Lung (tissue), 12 donors: ENCODE results near the gene H3-3A. TPM values are rescaled to one million over a fixed set of nuclear protein-coding genes. Genes with fewer than 3 reads are reported as not detected.

Experiments used
- ATAC-seq: fragments of 200-7000 bp; cut with Tn5 transposase; one replicate; pipeline ENCODE4 v1.9.1; 2020; ENCODE audit warnings: moderate number of reproducible peaks; ENCODE audit not compliant: insufficient read depth, low FRiP score
- DNase-seq, 3 donors: peaks; one replicate each; pipeline ENCODE4 v3.0.0-alpha.2; 2013 to 2017
- H3K27ac ChIP-seq, 2 donors: one replicate each; pipeline ENCODE4 v1.5.1; 2013; ENCODE audit warnings: mild to moderate bottlenecking in 2 of 2, moderate library complexity in 2 of 2, control low read depth in 1 of 2, inconsistent platforms in 1 of 2, low read depth in 1 of 2, low read length in 1 of 2
- H3K27me3 ChIP-seq, 3 donors: one replicate each; pipeline ENCODE4 v1.5.1; 2013; ENCODE audit warnings: low read length in 2 of 3; ENCODE audit not compliant: control insufficient read depth in 3 of 3, insufficient read depth in 3 of 3
- H3K36me3 ChIP-seq, 4 donors: one replicate each; pipeline ENCODE4 v1.5.1; 2013; ENCODE audit warnings: low read length in 4 of 4, mild to moderate bottlenecking in 1 of 4, moderate library complexity in 1 of 4; ENCODE audit not compliant: control insufficient read depth in 4 of 4, insufficient read depth in 4 of 4
- H3K4me1 ChIP-seq, 5 donors: one replicate each; pipeline ENCODE4 v1.5.1; 2013; ENCODE audit warnings: low read length in 5 of 5, mild to moderate bottlenecking in 2 of 5, moderate library complexity in 1 of 5; ENCODE audit not compliant: control insufficient read depth in 5 of 5, insufficient read depth in 5 of 5
- H3K4me3 ChIP-seq: one replicate; pipeline ENCODE4 v1.5.1; 2013; ENCODE audit warnings: mild to moderate bottlenecking, control low read depth, moderate library complexity
- H3K9ac ChIP-seq, 2 donors: one replicate each; pipeline ENCODE4 v1.5.1; 2013; ENCODE audit warnings: low read length in 2 of 2, control low read depth in 1 of 2; ENCODE audit not compliant: insufficient read depth in 1 of 2
- H3K9me3 ChIP-seq, 4 donors: one replicate each; pipeline ENCODE4 v1.5.1; 2013; ENCODE audit warnings: low read length in 3 of 4, mild to moderate bottlenecking in 1 of 4, moderate library complexity in 1 of 4; ENCODE audit not compliant: control insufficient read depth in 4 of 4, insufficient read depth in 3 of 4
- WGBS, 2 donors: extraction: QIAGEN DNeasy Blood & Tissue Kit; methylation state at CpG; one replicate each; pipeline ENCODE4 v1.1.7; 2013; 5-methylcytosine and 5-hydroxymethylcytosine counted together
- polyA plus RNA-seq, 2 donors: library from polyadenylated mRNA; stranded (reverse); fragments of 200-250 nt; gene quantifications; one replicate each; pipeline ENCODE4 v1.2.1, GENCODE V29; 2013
- total RNA-seq, 2 donors: library from RNA; depleted of rRNA in 1 of 2; stranded (reverse); fragments of >200 nt in 1 of 2; gene quantifications; one replicate each; pipeline ENCODE4 v1.2.1, GENCODE V29; 2014 to 2021
- TF ChIP-seq, protein P1 (sequence below): IDR thresholded peaks from 2 replicates; pipeline ENCODE4 v1.5.1; 2012; ENCODE audit warnings: mild to moderate bottlenecking; ENCODE audit errors: control extremely low read depth, extremely low read depth
- donor health status: control.
- donor health status: control.
- donor health status: Bipolar disorder and iron deficiency.
- donor health status: healthy.
- donor health status: DM: yes; HTN: yes; CAD: no.

H3-3A gene
- total and polyA plus RNA-seq, 4 donors: 404 to 1,014 (median 655) TPM

DNA sequence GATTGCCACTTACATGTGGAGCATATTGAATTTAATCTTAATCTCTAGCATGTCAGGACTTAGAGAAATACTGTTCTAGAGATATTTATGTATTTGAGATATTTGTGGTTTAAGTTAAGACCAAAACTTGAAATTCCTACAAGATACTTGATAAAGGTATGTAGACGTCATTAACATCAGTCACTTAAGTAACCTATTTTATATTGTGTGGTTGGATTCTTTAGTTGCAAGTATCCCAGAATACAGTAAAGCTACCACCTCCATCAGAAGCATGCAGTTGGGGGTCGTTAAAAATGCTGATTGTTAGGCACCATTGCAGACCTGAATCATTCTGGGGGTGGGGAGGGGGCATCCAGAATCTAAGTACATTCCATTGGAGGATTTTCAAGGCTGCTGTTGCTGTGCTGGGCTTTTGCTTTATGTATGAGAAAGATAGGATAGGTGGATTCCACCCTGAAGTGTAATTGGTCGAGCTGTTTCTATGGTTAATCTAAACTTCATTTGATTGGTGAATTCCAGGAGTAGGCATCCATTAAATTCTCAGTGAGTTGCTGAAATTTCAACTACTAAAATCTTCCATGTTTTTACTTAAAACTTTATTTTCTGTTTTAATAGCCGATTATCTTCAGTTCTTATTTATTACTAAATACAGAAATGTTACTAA, 4.0 kb downstream of the H3-3A start:
- H3K4me1 ChIP-seq: peaks cover 0 to 29% (median 7%) of the 10 kb centered on the region in 5 donors
- no peaks in the 10 kb centered on the region for H3K27me3 ChIP-seq
- TF ChIP-seq, protein P1, sequence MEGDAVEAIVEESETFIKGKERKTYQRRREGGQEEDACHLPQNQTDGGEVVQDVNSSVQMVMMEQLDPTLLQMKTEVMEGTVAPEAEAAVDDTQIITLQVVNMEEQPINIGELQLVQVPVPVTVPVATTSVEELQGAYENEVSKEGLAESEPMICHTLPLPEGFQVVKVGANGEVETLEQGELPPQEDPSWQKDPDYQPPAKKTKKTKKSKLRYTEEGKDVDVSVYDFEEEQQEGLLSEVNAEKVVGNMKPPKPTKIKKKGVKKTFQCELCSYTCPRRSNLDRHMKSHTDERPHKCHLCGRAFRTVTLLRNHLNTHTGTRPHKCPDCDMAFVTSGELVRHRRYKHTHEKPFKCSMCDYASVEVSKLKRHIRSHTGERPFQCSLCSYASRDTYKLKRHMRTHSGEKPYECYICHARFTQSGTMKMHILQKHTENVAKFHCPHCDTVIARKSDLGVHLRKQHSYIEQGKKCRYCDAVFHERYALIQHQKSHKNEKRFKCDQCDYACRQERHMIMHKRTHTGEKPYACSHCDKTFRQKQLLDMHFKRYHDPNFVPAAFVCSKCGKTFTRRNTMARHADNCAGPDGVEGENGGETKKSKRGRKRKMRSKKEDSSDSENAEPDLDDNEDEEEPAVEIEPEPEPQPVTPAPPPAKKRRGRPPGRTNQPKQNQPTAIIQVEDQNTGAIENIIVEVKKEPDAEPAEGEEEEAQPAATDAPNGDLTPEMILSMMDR: no peak
- no peak overlapping the region for H3K4me3 ChIP-seq
- DNase-seq: no peak
- WGBS, 2 donors: 40 to 52% methylated on average over 4 of the region's 4 CpGs
- no peaks in the 10 kb centered on the region for H3K9me3 ChIP-seq
- peak overlapping the region in 1 of 2 donors; percentile 19 for H3K9ac ChIP-seq
- ATAC-seq: no peak
- peaks cover 8 to 37% (median 19%) of the 10 kb centered on the region in 4 donors for H3K36me3 ChIP-seq
- no peak overlapping the region for H3K27ac ChIP-seq

- DNase-seq (no peak), ATAC-seq (no peak)
- Histone ChIP-seq H3K27ac (no peak overlapping the region), H3K4me1 (peaks cover 0 to 23% (median 7%) of the 10 kb centered on the region in 5 donors), H3K9me3 (no peaks in the 10 kb centered on the region), H3K9ac (no peak overlapping the region), H3K27me3 (no peaks in the 10 kb centered on the region), H3K36me3 (peaks cover 9 to 55% (median 25%) of the 10 kb centered on the region in 4 donors), H3K4me3 (no peak overlapping the region)
- TF ChIP-seq, protein P1: no peak
- WGBS, 2 donors: 85 to 86% methylated on average over 13 of the region's 13 CpGs
Measured at GRCh38 chr1:226069811-226070489, 7.4 kb downstream of the H3-3A start.

DNA sequence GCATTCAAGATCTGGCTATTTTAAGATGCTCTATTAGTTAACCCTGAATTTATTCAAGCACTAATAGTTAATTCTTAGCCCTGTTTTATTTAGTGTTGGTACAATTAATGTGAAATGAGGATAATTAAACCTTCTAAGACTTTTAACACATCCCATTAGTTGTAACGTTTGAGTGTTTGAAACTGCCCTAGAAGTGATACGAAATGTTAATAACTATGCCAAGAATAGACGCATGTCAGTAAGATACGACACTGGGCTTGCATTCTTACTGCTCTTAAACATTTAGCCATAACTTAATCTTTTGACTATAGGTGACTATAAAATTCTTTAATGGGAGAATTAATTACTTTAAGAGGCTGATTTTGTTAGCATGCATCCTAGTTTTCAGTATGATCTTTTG, 9.8 kb downstream of the H3-3A start:
- Histone ChIP-seq H3K36me3 (peaks cover 7 to 42% (median 16%) of the 10 kb centered on the region in 4 donors), H3K9ac (no peak overlapping the region), H3K9me3 (no peaks in the 10 kb centered on the region), H3K27me3 (no peaks in the 10 kb centered on the region), H3K4me1 (peaks cover 0 to 5% (median 0%) of the 10 kb centered on the region in 5 donors), H3K27ac (no peak overlapping the region), H3K4me3 (no peak overlapping the region)
- TF ChIP-seq, protein P1: no peak
- WGBS, 2 donors: 72 to 83% methylated on average over 4 of the region's 4 CpGs
- no peak for ATAC-seq
- DNase-seq: no peak
